Measurements from ENCODE around the gene SPO11.

Gene SPO11

GRCh38 chr20:57392512-57393271 lies 63.1 kb downstream of the SPO11 start:
- DNase-seq: no peak
- Histone ChIP-seq H3K27me3 (replicated peaks) (no peaks in the 10 kb centered on the region), H3K27ac (no peak overlapping the region), H3K36me3 (replicated peaks) (no peaks in the 10 kb centered on the region), H3K4me3 (ENCODE audit: low read depth, low read length) (peak overlapping the region; percentile 60)
- no peak for TF ChIP-seq CTCF (IDR thresholded peaks at IDR 0.05; ENCODE audit: low read depth, low read length, missing control alignments)
- in situ Hi-C loops (cut with HindIII; ENCODE audit: low pct_ligation_motif_present, low sequenced_read_pairs): no loop called here

Data from brain microvascular endothelial cell (primary cell).